Activated CD8-positive, alpha-beta memory T cell treated with anti-CD3 and anti-CD28 coated beads, Interleukin-2, amount 50 U/mL, for 48 hours (primary cell): Measurements from ENCODE around the gene ZMYM5.
A peak's percentile ranks its signal among the peaks of the same experiment; 100 is the strongest.
"Not testable (repeated sequence)": the region's sequence is repeated elsewhere in the genome, so short reads cannot be mapped to it uniquely, and the experiment has no call there.

Source experiments
- DNase-seq: peaks from one replicate; pipeline ENCODE4 v3.0.0-alpha.2; 2020

The ZMYM5 gene

GRCh38 chr13:19863323-19864023 is at the start of gene ZMYM5:
Gene ZMYM5 (minus strand): TSS chr13:19863649. CDS start chr13:19852180, 11,469 bp downstream.
- peak; percentile 97 for DNase-seq

DNA sequence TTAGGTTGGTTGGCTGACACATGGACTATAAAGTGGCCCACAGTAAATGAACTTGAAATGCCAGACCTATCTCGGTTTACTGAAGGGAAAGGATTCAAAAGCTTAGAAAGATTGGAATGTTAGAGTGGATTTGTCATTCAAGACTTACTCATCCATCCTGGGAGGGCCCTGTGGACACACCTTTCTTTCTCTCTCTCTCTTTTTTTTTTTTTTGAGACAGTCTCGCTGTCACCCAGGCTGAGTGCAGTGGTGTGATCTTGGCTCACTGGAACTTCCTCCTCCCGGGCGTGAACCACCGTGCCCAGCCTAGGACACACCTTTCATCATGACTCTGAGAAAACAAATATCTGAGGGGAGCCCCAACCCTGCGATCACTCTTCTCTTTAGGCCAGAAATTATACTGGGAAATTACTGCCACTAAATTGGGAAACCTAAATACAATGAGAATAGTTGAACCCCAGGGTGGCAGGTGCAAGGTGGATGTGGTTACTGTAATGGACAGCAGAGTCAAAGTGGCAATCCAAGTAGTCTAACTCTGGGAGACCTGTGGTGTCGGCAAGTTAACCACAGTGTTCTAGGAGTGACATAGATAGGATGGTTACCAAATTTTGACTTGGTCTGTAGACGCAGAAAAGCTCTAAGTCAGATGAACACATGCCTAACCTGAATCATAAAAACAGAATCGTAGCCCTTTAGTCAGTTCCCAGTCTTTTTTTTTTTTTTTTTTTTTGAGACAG is 47.1 kb upstream of the ZMYM5 start:
- no peak for DNase-seq

DNA sequence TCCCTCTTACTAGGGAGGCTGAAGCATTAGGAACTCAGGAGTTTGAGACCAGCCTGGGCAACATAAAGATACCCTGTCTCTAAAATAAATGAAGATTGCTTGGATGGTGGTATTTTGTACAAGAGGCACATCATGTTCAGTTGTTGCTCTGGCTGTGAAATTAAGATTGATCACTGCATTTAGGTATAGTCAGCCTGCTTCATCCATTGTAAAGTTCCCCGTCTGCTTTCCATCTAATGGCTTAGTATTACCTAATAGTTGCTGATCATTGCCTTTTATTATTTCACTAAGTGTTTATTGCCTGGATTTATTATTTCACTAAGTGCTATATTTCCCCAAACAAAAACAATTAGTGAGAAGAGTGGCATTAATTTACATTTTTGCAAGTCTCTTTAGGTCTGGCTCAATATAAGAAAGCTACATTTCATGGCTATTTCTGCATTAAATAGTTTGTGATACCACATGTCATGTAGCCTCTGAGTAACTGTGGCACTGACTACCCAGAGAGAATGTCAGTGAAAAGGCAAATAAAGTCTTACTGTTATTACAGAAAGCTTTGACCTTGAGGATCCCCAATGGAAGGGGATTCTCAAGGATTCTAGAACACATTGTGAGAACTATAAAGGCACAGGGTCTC is 45.0 kb upstream of the ZMYM5 start:
- DNase-seq, result no peak

- peak; percentile 12 for DNase-seq
These were observed 42.2 kb upstream of the ZMYM5 start for GRCh38 chr13:19905487-19906195.

GRCh38 chr13:19890030-19890429 is 26.6 kb upstream of the ZMYM5 start:
- no peak for DNase-seq

DNA sequence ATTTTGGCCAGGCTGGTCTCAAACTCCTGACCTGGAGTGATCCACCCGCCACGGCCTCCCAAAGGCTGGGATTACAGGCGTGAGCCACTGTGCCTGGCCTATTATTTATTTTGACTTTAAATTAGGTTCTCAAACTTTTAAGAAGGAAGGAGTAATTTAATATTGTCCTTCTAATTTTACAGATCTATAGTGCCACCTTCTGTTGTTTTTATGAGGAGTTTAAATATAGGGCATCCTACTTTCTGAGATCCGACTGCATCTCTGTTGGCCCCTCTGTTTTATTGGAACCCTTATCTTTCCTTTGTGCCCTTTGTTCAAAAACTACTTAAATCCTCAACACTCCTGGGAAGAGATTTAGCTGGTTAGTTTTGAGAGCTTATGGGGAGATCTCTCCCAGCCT is 25.4 kb upstream of the ZMYM5 start:
- no peak for DNase-seq

- no peak for DNase-seq
These were observed 18.8 kb upstream of the ZMYM5 start for GRCh38 chr13:19882231-19882630.

DNA sequence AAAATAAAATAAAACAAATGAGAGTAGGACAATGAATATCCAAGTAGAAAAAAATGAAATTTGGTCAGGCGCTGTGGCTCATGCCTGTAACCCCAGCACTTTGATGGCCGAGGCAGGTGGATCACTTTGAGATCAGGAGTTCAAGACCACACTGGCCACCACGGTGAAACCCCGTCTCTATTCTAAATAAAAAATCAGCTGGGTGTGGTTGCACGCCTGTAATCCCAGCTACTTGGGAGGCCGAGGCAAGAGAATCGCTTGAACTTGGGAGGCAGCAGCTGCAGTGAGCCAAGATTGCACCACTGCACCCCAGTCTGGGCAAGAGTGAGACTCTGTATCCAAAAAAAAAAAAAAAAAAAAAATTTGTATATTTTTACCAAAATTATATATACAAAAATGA is 18.2 kb upstream of the ZMYM5 start:
- DNase-seq, result no peak

DNA sequence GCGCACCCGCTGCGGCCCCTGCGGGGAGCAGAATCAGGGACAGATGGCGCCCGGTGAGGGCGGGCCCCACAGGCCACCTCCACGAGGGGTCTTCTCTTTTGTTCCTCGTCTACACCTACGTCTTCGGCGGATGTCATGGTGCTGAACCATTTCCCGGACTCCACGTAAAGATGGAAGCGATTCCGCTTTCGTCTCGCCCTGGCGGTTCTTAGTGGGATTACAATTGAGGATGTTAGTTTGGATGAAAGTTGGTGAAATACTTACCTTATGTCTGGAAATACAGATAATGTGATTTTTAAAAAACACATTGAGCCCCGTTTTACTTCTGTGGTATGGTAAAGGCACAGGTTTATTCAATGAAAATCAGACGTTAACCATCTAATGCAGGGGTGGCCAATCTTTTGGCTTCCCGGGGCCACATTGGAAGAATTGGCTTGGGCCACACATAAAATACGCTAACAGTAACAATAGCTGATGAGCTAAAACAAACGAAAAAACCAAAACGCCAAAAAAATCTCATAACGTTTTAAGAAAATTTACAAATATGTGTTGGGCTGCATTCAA is 1.4 kb upstream of the ZMYM5 start:
- DNase-seq, result peak; percentile 83

- DNase-seq, result peak; percentile 88
These were observed 736 bp upstream of the ZMYM5 start for GRCh38 chr13:19864024-19864745.

DNA sequence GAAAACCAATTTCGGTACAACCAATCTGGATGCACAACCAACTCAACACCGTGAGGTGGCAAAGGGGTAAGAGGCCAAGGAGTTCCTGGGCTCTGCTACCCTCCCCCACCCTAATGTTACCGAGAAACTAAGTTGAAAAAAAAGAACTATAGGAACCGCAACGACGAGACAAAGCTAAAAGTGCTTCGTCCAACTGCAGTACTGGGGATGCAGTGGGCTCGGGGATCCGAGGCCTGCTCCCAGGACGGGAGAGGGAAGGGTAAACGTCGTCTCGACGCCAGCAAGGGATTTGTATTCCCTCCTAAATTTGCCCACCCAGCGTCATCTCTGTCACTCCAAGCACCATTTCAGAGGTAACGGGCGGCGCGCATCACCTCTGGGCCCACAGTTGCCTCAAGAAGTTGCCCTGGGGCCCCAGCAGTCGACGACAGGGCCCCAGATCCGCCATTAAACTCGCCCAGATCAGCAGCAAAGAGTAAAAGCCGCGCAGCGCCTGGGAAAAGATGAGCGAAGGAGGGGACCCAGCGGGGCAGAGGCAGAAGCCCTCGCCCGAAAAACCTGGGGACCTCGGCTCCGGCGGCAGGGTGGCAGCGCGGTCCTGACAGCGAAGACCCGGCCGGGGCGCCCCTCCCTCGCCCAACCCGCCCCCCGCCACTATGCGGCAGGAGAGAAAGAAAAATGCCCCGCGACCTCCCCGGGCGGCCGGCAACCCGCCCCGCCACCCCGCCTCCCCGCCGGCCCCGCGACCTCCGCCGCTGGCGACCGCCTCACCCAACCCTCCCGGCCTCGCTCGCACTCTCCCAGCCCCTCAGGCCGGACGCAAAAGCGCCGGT is 752 bp downstream of the ZMYM5 start:
- peak; percentile 76 for DNase-seq

DNA sequence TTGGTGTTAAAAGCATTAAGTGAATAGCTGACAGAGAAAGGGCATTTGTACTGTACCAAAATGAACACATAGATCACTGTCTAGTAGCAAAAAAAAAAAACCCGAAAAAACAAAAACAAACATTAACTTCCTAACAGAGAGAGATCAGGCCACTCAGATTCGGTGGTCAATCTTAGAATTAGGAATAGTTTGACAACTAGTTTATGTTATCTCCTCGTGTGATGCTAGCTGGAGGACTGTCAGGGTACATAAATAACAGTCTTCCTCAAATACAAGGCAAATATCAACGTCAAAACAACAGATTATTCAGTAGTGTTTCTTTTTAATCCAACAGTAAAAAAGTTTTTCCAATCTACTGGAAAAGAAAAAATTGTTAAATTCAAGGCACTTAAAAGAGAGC is 1.7 kb downstream of the ZMYM5 start:
- no peak for DNase-seq

- DNase-seq, result no peak
These were observed 2.4 kb downstream of the ZMYM5 start for GRCh38 chr13:19860884-19861655.

GRCh38 chr13:19857637-19858036 is 5.8 kb downstream of the ZMYM5 start:
- DNase-seq, result not testable (repeated sequence)

GRCh38 chr13:19852766-19853165 is 10.7 kb downstream of the ZMYM5 start:
- DNase-seq, result no peak

DNA sequence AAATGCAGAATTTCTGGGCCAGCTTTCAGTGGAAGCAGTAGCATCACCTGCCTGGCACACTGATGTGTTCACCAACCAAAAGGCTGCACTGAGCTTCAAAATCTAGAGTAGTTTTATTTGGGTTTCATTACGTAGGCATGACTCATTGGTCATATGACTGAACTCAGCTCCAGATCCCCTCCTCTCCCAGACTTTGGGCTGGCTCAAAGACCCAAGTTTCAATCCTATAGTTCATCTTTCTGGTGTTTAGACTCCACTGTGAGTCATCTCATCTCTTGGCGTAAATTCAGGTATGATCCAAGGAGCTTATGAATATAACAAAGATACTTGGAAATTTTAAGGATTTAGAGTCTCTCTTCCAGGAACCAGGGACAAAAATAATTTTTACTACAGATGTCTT is 17.7 kb downstream of the ZMYM5 start:
- no peak for DNase-seq

DNA sequence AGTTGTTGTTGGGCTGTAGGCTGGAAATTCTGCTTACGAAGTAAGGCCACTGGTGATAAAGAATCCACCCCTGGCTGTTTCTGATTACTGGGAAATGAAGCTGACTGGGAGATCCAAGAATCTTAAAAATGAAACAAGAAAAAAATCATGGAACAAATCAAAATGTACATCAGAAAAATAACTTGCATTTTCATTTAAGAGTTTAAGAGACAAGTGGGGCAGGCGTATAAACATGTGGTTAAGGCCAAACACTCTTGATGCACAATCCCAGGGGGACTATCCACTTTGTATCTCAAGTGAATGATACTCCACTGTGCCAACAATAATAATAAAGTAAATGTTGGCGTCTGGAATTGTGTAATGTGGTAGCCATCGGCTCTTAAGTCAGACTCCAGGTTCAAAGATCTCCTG is 24.6 kb downstream of the ZMYM5 start:
- no peak for DNase-seq

- DNase-seq, result no peak
These were observed 27.0 kb downstream of the ZMYM5 start for GRCh38 chr13:19836472-19836871.

GRCh38 chr13:19834704-19835103 is 28.7 kb downstream of the ZMYM5 start:
- DNase-seq, result no peak

- DNase-seq, result no peak
These were observed 40.8 kb downstream of the ZMYM5 start for GRCh38 chr13:19822673-19823072.
